Breast epithelium (tissue), 4 donors: Measurements from ENCODE around the gene ZNF236. TPM values are rescaled to one million over a fixed set of nuclear protein-coding genes. Genes with fewer than 3 reads are reported as not detected.

Experiments
- DNase-seq, 2 donors: peaks; one replicate each; pipeline ENCODE4 v3.0.0-alpha.2; 2019; ENCODE audit warnings: low spot score in 2 of 2
- H3K27ac ChIP-seq, 2 donors: fragments of 200-600 bp; sonication (generic) in 1 of 2; one replicate each; pipeline ENCODE4 v1.5.1; 2016 to 2019; ENCODE audit warnings: mild to moderate bottlenecking in 1 of 2
- H3K27me3 ChIP-seq, 2 donors: fragments of 200-600 bp; sonication (generic) in 1 of 2; one replicate each; pipeline versions ENCODE4 v1.5.1 to v1.6.0; 2017 to 2019; ENCODE audit warnings: control low read depth in 1 of 2, mild to moderate bottlenecking in 1 of 2
- H3K36me3 ChIP-seq: fragments of 200-600 bp; one replicate; pipeline ENCODE4 v1.5.1; 2019
- H3K4me1 ChIP-seq, 2 donors: fragments of 200-600 bp; sonication (generic); one replicate each; pipeline ENCODE4 v1.5.1; 2016 to 2019; ENCODE audit warnings: control low read depth in 1 of 2
- H3K4me3 ChIP-seq, 3 donors: fragments of 200-600 bp; sonication (generic); 1 replicate in 2 of 3; 2 replicates in 1 of 3; pipeline ENCODE4 v1.5.1; 2016 to 2019; ENCODE audit warnings: mild to moderate bottlenecking in 3 of 3, moderate library complexity in 2 of 3
- H3K9me3 ChIP-seq, 2 donors: fragments of 200-600 bp; sonication (generic) in 1 of 2; one replicate each; pipeline ENCODE4 v1.5.1; 2016 to 2019; ENCODE audit warnings: control low read depth in 1 of 2
- CTCF ChIP-seq, 3 donors: fragments of 450-650 bp; IDR thresholded peaks; one replicate each; pipeline ENCODE4 v1.5.1; 2016 to 2017; ENCODE audit warnings: antibody characterized with exemption in 3 of 3, mild to moderate bottlenecking in 3 of 3, moderate library complexity in 3 of 3
- POLR2A ChIP-seq: fragments of 450-650 bp; IDR thresholded peaks from one replicate; pipeline ENCODE4 v1.6.1; 2016; ENCODE audit warnings: antibody characterized with exemption, mild to moderate bottlenecking, moderate library complexity
- POLR2AphosphoS5 ChIP-seq, 3 donors: sonication (generic); formaldehyde crosslinking; IDR thresholded peaks; one replicate each; pipeline ENCODE4 v1.6.1; 2017; ENCODE audit warnings: antibody characterized with exemption in 3 of 3
- intact Hi-C: fragments of 100-400 bp; cut with DNase I; formaldehyde crosslinking; loops from one replicate; pipeline ENCODE4 v1.15.1; 2023; ENCODE audit warnings: low total_unique reads
- total RNA-seq, 3 donors: library from RNA; depleted of rRNA; stranded (reverse); fragments of >200 nt; gene quantifications; one replicate each; pipeline ENCODE4 v1.1.0, GENCODE V29; 2016

Gene ZNF236
- total RNA-seq, 3 donors from 2014 or later: 12.3 to 28.2 (median 27.1) TPM

- no peak for DNase-seq
- intact Hi-C loops: no loop called here
- H3K4me3 ChIP-seq: no peak overlapping the region
These were observed 14.7 kb downstream of the ZNF236 start for GRCh38 chr18:76837071-76837470.

GRCh38 chr18:76838182-76838581 lies 15.8 kb downstream of the ZNF236 start:
- H3K4me1 ChIP-seq: no peaks in the 10 kb centered on the region
- no peak for TF ChIP-seq POLR2AphosphoS5 (IDR thresholded peaks at IDR 0.05)
- TF ChIP-seq POLR2A: no peak
- no peak for TF ChIP-seq CTCF (IDR thresholded peaks at IDR 0.05)
- no peak for DNase-seq
- no peak overlapping the region for H3K4me3 ChIP-seq
- intact Hi-C loops: no loop called here
- H3K9me3 ChIP-seq: no peaks in the 10 kb centered on the region
- no peak overlapping the region for H3K27ac ChIP-seq
- no peaks in the 10 kb centered on the region for H3K27me3 ChIP-seq
- H3K36me3 ChIP-seq: no peaks in the 10 kb centered on the region

More at GRCh38 chr18:76837071-76837470, 14.7 kb downstream of the ZNF236 start:
- Histone ChIP-seq H3K4me1 (no peaks in the 10 kb centered on the region), H3K9me3 (no peaks in the 10 kb centered on the region), H3K27me3 (no peaks in the 10 kb centered on the region), H3K36me3 (no peaks in the 10 kb centered on the region), H3K27ac (no peak overlapping the region)
- no peak for TF ChIP-seq POLR2AphosphoS5 (IDR thresholded peaks at IDR 0.05)
- TF ChIP-seq CTCF (IDR thresholded peaks at IDR 0.05): no peak

GRCh38 chr18:76839086-76839794 lies 16.9 kb downstream of the ZNF236 start:
- no peak for DNase-seq
- intact Hi-C loops: no loop called here
- no peak overlapping the region for H3K27ac ChIP-seq
- no peaks in the 10 kb centered on the region for H3K4me1 ChIP-seq
- H3K4me3 ChIP-seq: no peak overlapping the region
- TF ChIP-seq POLR2A (no peak), CTCF (IDR thresholded peaks at IDR 0.05) (no peak)
- no peaks in the 10 kb centered on the region for H3K36me3 ChIP-seq
- H3K9me3 ChIP-seq: no peaks in the 10 kb centered on the region
- no peaks in the 10 kb centered on the region for H3K27me3 ChIP-seq

GRCh38 chr18:76842837-76843530 lies 20.6 kb downstream of the ZNF236 start:
- Histone ChIP-seq H3K4me1 (no peaks in the 10 kb centered on the region), H3K27ac (no peak overlapping the region), H3K9me3 (no peaks in the 10 kb centered on the region), H3K36me3 (no peaks in the 10 kb centered on the region), H3K4me3 (no peak overlapping the region), H3K27me3 (no peaks in the 10 kb centered on the region)
- intact Hi-C loops: no loop called here
- DNase-seq: no peak
- TF ChIP-seq POLR2A (no peak), POLR2AphosphoS5 (IDR thresholded peaks at IDR 0.05) (no peak), CTCF (IDR thresholded peaks at IDR 0.05) (no peak)

GRCh38 chr18:76844144-76844543 lies 21.8 kb downstream of the ZNF236 start:
- H3K27ac ChIP-seq: no peak overlapping the region
- no peak for TF ChIP-seq POLR2AphosphoS5 (IDR thresholded peaks at IDR 0.05)
- TF ChIP-seq POLR2A: no peak
- no peak for TF ChIP-seq CTCF (IDR thresholded peaks at IDR 0.05)
- DNase-seq: no peak
- H3K9me3 ChIP-seq: no peaks in the 10 kb centered on the region
- no peaks in the 10 kb centered on the region for H3K27me3 ChIP-seq
- no peak overlapping the region for H3K4me3 ChIP-seq
- intact Hi-C loops: no loop called here
- no peaks in the 10 kb centered on the region for H3K4me1 ChIP-seq
- no peaks in the 10 kb centered on the region for H3K36me3 ChIP-seq
